Gastroesophageal sphincter (tissue), 4 donors: Measurements from ENCODE around the gene XIRP2. TPM values are rescaled to one million over a fixed set of nuclear protein-coding genes. Genes with fewer than 3 reads are reported as not detected.

Experiments used
- ATAC-seq: fragments of 150-250 bp; one replicate; pipeline ENCODE4 v1.9.1; 2016; ENCODE audit warnings: mild to moderate bottlenecking, moderate library complexity
- H3K27ac ChIP-seq, 4 donors: fragments of 200-600 bp; sonication (generic) in 3 of 4; 1 replicate in 3 of 4; 2 replicates in 1 of 4; pipeline ENCODE4 v1.5.1; 2016 to 2019
- H3K27me3 ChIP-seq: fragments of 200-600 bp; sonication (generic); one replicate; pipeline ENCODE4 v1.5.1; 2019
- H3K36me3 ChIP-seq, 2 donors: fragments of 200-600 bp; sonication (generic); one replicate each; pipeline ENCODE4 v1.5.1; 2019; ENCODE audit warnings: control low read depth in 1 of 2
- H3K4me1 ChIP-seq, 3 donors: fragments of 200-600 bp; sonication (generic); 1 replicate in 2 of 3; 2 replicates in 1 of 3; pipeline ENCODE4 v1.5.1; 2016 to 2019; ENCODE audit warnings: control low read depth in 2 of 3
- H3K4me3 ChIP-seq, 2 donors: fragments of 200-600 bp; sonication (generic); one replicate each; pipeline ENCODE4 v1.5.1; 2019; ENCODE audit warnings: mild to moderate bottlenecking in 1 of 2, moderate library complexity in 1 of 2
- H3K9me3 ChIP-seq, 3 donors: fragments of 200-600 bp; sonication (generic); one replicate each; pipeline ENCODE4 v1.5.1; 2017 to 2019; ENCODE audit warnings: control low read depth in 2 of 3
- CTCF ChIP-seq, 4 experiments: fragments of 200-600 bp in 2 of 4; fragments of 450-650 bp in 2 of 4; sonication (generic) in 1 of 4; IDR thresholded peaks; one replicate each; pipeline ENCODE4 v1.5.1; 2017 to 2019; ENCODE audit warnings: antibody characterized with exemption in 4 of 4, mild to moderate bottlenecking in 2 of 4, moderate library complexity in 2 of 4
- EP300 ChIP-seq: sonication (generic); formaldehyde crosslinking; IDR thresholded peaks from one replicate; pipeline ENCODE4 v1.6.1; 2017; ENCODE audit warnings: antibody characterized with exemption, mild to moderate bottlenecking
- POLR2A ChIP-seq, 2 donors: fragments of 450-650 bp; IDR thresholded peaks; one replicate each; pipeline ENCODE4 v1.6.1; 2017; ENCODE audit warnings: antibody characterized with exemption in 2 of 2, mild to moderate bottlenecking in 2 of 2, moderate library complexity in 1 of 2
- POLR2AphosphoS5 ChIP-seq: sonication (generic); formaldehyde crosslinking; IDR thresholded peaks from one replicate; pipeline ENCODE4 v1.6.1; 2017; ENCODE audit warnings: antibody characterized with exemption
- WGBS, 2 donors: methylation state at CpG; one replicate each; pipeline ENCODE4 v1.1.5; 2018; ENCODE audit warnings: low coverage in 1 of 2; 5-methylcytosine and 5-hydroxymethylcytosine counted together
- total RNA-seq, 4 donors: library from RNA; depleted of rRNA; stranded (reverse); fragments of >200 nt; gene quantifications; one replicate each; pipeline ENCODE4 v1.1.0, GENCODE V29; 2016

Gene XIRP2
- total RNA-seq = under 1 TPM in 1 of 4 donors, not detected in 3; 0.19 TPM

- H3K27me3 ChIP-seq = no peaks in the 10 kb centered on the region
- no peak within 1 kb of the TSS for H3K4me3 ChIP-seq
- H3K27ac ChIP-seq = no peak within 1 kb of the TSS
- H3K9me3 ChIP-seq = no peaks in the 10 kb centered on the region
- WGBS, 2 donors = 69% methylated on average over 2 of the region's 2 CpGs; no CpG with 5 or more reads in 1 of the 2 donors
- no peaks in the 10 kb centered on the region for H3K36me3 ChIP-seq
- TF ChIP-seq EP300 (no peak), POLR2AphosphoS5 (no peak), CTCF (IDR thresholded peaks at IDR 0.05) (no peak), POLR2A (IDR thresholded peaks at IDR 0.05) (no peak)
- no peak for ATAC-seq
- peaks cover 0 to 7% (median 0%) of the 10 kb centered on the region in 3 donors for H3K4me1 ChIP-seq
These were observed at the start of gene XIRP2 for GRCh38 chr2:166888180-166888579. XIRP2 (plus strand) TSS chr2:166888480; CDS start chr2:166903483, 15,003 bp downstream.

- WGBS, 2 donors = 44 to 77% methylated on average over 2 of the region's 2 CpGs
- ATAC-seq = no peak
- Histone ChIP-seq H3K27ac (no peak overlapping the region), H3K4me1 (no peaks in the 10 kb centered on the region), H3K9me3 (no peaks in the 10 kb centered on the region), H3K27me3 (no peaks in the 10 kb centered on the region), H3K36me3 (no peaks in the 10 kb centered on the region), H3K4me3 (no peak overlapping the region)
- TF ChIP-seq CTCF (IDR thresholded peaks at IDR 0.05) (no peak), EP300 (no peak), POLR2A (IDR thresholded peaks at IDR 0.05) (no peak), POLR2AphosphoS5 (no peak)
These were observed 47.1 kb upstream of the XIRP2 start for GRCh38 chr2:166841152-166841551.

GRCh38 chr2:166841679-166842078 is 46.6 kb upstream of the XIRP2 start:
- Histone ChIP-seq H3K9me3 (no peaks in the 10 kb centered on the region), H3K4me1 (no peaks in the 10 kb centered on the region), H3K27me3 (no peaks in the 10 kb centered on the region), H3K36me3 (no peaks in the 10 kb centered on the region), H3K4me3 (no peak overlapping the region), H3K27ac (no peak overlapping the region)
- no peak for ATAC-seq
- WGBS, 2 donors = 33 to 56% methylated on average over 1 of the region's 1 CpG
- TF ChIP-seq CTCF (IDR thresholded peaks at IDR 0.05) = no peak
- no peak for TF ChIP-seq POLR2A (IDR thresholded peaks at IDR 0.05)
- no peak for TF ChIP-seq POLR2AphosphoS5
- no peak for TF ChIP-seq EP300

- Histone ChIP-seq H3K27me3 (no peaks in the 10 kb centered on the region), H3K4me3 (no peak overlapping the region), H3K4me1 (no peaks in the 10 kb centered on the region), H3K27ac (no peak overlapping the region), H3K9me3 (no peaks in the 10 kb centered on the region), H3K36me3 (no peaks in the 10 kb centered on the region)
- WGBS, 2 donors = 73 to 86% methylated on average over 1 of the region's 1 CpG
- no peak for ATAC-seq
- no peak for TF ChIP-seq POLR2A (IDR thresholded peaks at IDR 0.05)
- TF ChIP-seq POLR2AphosphoS5 = no peak
- TF ChIP-seq CTCF (IDR thresholded peaks at IDR 0.05) = no peak
- no peak for TF ChIP-seq EP300
These were observed 44.2 kb upstream of the XIRP2 start for GRCh38 chr2:166844111-166844510.

GRCh38 chr2:166862468-166863132 is 25.7 kb upstream of the XIRP2 start:
- H3K4me3 ChIP-seq = no peak overlapping the region
- H3K9me3 ChIP-seq = no peaks in the 10 kb centered on the region
- ATAC-seq = no peak
- TF ChIP-seq EP300 = no peak
- no peak for TF ChIP-seq CTCF (IDR thresholded peaks at IDR 0.05)
- no peak for TF ChIP-seq POLR2AphosphoS5
- no peak for TF ChIP-seq POLR2A (IDR thresholded peaks at IDR 0.05)
- H3K36me3 ChIP-seq = no peaks in the 10 kb centered on the region
- H3K4me1 ChIP-seq = no peaks in the 10 kb centered on the region
- no peaks in the 10 kb centered on the region for H3K27me3 ChIP-seq
- 25 to 38% methylated on average over 6 of the region's 6 CpGs for WGBS, 2 donors
- no peak overlapping the region for H3K27ac ChIP-seq
